ENCODE results near the gene LDLRAD4.

DNA sequence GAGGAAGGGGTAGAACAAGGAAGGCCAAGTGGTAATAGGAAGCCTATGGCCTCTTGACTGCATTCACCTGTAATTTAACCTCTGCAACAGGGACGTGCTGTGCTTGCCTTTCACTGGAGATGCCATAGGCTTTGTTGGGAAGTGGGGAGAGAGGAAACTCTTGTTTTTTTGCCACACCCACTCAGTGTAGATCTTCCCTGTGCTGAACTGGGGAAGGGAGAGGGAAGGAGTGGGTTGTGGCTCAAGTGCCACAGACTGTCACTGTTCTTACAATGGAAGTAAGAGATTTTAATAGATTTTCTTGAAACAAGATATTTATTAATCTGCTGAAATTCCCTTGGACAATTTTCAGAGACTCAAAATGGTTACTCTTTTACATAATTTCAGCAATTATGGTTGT is 380.5 kb downstream of the LDLRAD4 start:
- no peak for TF ChIP-seq ISL1 (CRISPR knock-in tag; IDR thresholded peaks at IDR 0.05)
- TF ChIP-seq RARB (CRISPR knock-in tag; IDR thresholded peaks at IDR 0.05) = no peak
- TF ChIP-seq GLIS3 (CRISPR knock-in tag; IDR thresholded peaks at IDR 0.05) = no peak
- TF ChIP-seq ZC3H10 (CRISPR knock-in tag; IDR thresholded peaks at IDR 0.05) = no peak
- no peak for TF ChIP-seq ZFP30 (CRISPR knock-in tag; IDR thresholded peaks at IDR 0.05)
- no peak for TF ChIP-seq ZFP3 (CRISPR knock-in tag; IDR thresholded peaks at IDR 0.05)
- TF ChIP-seq ESRRG (CRISPR knock-in tag; IDR thresholded peaks at IDR 0.05) = no peak

Data from SK-N-SH treated with all-trans-retinoic acid at 6 μM for 48 hours (cell line).